HG02588 (cell line): ENCODE measurements around the gene A4GALT.
"Not testable (repeated sequence)": the region's sequence is repeated elsewhere in the genome, so short reads cannot be mapped to it uniquely, and the experiment has no call there.

Source experiments
- ATAC-seq: cut with Tn5 transposase; IDR thresholded peaks from one replicate; pipeline ENCODE4 v1.9.1; 2021; ENCODE audit warnings: mild to moderate bottlenecking, moderate library complexity; ENCODE audit not compliant: unreplicated experiment

A4GALT gene

GRCh38 chr22:42684462-42685195 is 36.0 kb downstream of the A4GALT start:
- no peak for ATAC-seq

DNA sequence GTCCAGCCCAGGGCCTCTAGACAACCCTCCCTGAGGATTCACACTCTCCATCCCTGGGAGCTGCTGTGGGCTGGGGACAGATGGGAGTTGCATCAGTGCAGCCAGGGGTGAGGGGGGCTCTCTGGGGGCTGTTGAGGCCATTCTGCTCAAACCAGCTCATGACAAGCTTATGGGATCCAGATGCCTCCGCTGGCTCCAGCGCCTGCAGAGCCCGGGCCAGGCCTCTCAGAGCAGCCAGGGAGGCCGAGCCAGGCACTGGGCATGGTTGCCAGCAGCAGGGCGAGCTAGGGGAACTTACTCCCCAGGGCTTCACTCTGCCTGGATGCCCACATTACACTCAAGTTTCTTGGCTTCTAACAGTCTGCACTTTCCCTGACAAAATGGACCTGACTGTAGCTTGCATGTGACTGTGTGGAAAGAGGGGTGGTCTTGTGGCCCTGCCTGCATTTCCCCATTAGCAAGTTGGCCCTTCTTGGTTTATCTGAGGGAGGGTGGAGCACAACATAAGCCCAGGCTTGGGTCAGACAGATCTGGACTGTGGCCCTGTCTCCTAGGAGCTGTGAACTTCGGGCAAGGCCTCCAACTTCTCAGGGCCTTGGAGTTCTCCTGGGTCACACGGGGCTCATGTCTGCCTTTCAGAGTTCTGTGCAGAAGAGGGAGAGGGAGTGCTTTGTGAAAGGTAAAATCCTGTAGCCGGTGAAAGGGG is 36.9 kb downstream of the A4GALT start:
- no peak for ATAC-seq

DNA sequence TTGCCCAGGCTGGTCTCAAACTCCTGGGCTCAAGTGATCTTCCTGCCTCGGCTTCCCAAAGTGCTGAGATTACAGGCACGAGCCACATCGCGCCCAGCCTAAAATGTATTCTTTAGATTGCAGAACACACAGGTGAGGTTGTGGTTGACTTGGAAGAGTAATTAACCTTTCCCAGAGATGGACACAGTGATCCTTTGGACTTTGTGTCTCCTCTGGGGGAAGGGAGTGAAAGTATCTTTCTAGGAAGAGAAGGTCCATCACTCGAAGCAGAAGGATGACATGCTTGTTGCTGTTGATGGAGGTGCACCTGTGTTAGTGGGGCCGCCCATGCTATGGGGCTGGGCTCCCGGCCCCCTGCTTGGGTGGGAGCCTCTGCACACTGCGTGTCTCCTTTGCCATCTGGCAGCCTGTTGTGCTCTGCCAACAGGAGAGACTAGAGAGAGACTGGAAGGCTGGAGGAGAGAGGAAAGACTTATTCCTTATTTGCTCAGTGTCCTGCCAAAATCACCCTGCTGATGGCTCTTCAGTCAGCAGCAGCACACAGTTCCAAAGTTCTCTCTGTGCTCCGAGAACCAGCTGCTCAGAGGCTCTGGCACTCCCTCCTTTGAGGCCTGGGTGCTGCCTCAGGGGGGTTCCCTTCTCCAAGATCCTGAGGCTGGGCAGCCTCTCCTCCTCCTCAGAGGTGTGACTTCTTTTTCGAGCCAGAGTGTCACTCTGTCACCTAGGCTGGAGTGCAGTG is 38.4 kb downstream of the A4GALT start:
- ATAC-seq, result no peak

DNA sequence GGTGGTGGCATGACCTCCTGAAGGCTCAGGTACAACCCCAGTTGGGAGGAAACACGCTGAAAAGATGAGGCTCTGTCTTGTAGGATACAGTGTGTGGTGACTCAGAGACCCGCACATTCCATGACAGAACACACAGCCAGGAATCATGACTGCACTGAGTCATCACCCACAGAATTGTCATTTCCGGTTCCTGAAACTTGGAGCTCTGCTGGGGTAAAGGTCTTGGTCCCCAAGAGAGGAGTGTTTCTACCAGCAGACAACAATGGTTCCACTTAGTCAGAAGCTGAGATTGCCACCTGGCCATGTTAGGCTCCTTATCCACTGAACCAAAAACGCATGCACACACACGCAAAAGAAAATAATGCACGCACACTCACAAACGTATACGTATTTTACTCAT is 40.0 kb downstream of the A4GALT start:
- ATAC-seq, result no peak

DNA sequence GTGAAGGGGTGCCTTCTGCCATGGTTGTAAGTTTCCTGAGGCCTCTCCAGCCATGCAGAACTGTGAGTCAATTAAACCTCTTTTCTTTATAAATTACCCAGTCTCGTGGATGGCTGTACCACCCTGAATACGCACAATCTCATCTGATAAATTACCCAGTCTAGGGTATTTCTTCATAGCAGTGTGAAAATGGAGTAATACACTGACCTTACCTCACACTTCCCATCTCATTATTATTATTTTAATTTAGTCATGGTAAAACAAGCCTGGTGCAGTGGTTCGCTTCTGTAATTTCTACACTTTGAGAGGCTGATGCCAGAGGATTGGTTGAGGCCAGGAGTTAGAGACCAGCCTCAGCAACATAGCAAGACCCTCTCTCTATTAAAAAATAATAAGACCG is 41.0 kb downstream of the A4GALT start:
- ATAC-seq, result no peak

GRCh38 chr22:42678894-42679293 is 41.8 kb downstream of the A4GALT start:
- ATAC-seq, result no peak

- not testable (repeated sequence) for ATAC-seq
Observed at GRCh38 chr22:42677936-42678335, 42.7 kb downstream of the A4GALT start.

- ATAC-seq, result no peak
Observed at GRCh38 chr22:42676059-42676607, 44.5 kb downstream of the A4GALT start.

GRCh38 chr22:42673898-42674401 is 46.7 kb downstream of the A4GALT start:
- no peak for ATAC-seq

GRCh38 chr22:42673071-42673470 is 47.6 kb downstream of the A4GALT start:
- ATAC-seq, result not testable (repeated sequence)

- no peak for ATAC-seq
Observed at GRCh38 chr22:42670921-42671709, 49.6 kb downstream of the A4GALT start.

DNA sequence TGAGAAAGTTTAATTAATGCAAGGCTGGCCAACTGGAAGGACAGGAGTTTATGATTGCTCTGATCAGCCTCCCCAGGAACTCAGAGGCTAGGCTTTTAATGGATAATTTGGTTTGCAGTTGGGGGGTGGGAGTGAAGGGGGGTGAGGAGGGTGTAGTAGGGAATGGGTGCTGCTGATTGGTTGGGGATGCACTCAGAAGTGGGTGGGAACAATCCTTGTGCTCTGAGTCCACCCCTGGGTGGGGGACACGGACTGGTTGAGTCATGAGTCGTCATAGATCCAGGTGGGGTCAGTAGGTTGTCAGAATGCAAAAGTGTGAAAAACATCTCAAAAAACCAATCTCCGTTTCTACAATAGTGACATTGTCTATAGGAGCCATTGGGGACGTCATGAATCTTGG is 50.6 kb downstream of the A4GALT start:
- ATAC-seq, result no peak

DNA sequence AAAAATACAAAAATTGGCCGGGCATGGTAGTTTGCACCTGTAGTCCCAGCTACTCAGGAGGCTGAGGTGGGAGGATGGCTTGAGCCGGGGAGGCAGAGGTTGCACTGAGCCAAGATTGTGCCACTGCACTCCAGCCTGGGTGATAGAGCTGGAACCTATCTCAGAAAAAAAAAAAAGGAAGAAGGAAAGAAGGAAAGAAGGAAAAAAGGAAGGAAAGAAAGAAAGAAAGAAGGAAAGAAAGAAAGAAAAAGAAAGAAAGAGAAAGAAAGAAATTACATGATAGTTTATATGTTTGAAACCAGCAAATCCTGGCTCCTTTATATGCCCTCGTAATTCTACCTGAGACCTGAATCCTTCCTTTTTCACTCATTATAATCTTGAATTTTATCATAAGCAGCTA is 54.3 kb downstream of the A4GALT start:
- not testable (repeated sequence) for ATAC-seq

GRCh38 chr22:42664976-42665831 is 55.5 kb downstream of the A4GALT start:
- ATAC-seq, result no peak

DNA sequence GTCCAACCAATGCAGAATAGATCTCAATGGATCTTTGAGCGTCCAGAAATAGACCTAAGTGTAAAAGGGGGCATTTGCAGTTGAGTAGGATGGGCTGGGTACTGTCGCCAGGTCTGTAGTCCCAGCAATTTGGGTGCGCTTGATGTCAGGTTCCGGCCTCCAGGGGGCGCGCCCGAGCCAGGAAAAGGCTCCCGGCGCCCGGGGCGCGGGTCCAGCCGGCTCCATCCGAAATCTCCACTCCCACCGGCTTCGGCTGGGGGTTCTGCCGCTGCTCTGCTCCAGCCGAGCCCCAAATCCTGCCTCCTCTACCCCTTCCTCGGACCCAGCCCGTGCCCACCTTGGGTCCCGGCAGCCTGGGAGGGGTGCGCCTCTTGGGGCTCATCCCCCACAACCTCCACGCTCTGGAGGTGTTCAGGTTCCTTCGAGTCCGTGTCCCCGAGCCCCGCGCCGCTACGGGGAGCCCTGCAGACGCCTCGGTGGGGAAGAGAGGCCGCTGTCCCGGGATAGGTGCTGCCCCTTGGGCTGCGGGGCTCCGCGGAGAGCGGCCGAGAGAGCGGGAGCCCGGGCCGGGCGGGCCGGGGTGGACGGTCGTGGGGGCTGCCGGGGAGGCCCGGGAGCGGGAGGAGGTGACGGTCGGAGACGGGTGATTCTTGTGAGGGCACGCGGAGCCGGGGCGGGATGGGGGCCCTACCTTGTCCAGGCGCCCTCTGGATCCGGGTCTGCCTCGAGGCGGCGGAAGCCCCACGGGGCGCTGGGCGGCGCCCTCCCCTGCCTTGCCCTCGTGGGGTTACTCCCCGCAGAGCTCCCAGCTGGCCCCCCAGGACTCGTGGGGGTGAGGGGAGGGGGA is 58.5 kb downstream of the A4GALT start:
- no peak for ATAC-seq

DNA sequence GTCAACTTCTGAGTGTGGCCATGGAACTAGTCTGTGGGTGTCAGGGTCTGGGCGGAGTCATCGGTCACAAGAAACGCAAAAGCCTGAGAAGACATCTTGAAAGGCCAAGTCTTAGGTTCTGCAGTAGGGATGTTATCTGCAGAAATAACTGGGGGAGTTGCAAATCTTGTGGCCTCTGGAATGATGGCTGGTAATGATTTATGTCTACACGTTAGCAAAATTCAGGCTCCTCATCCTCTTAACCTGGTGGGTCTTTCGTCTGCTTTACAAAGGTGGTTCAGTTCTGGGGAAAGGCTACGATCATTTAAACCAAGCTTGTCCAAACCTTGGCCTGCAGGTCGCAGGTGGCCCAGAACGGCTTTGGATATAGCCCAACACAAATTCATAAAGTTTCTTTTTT is 64.1 kb downstream of the A4GALT start:
- ATAC-seq, result no peak

GRCh38 chr22:42655693-42656092 is 65.0 kb downstream of the A4GALT start:
- no peak for ATAC-seq

GRCh38 chr22:42654436-42655073 is 66.1 kb downstream of the A4GALT start:
- ATAC-seq, result no peak
